ENCODE results near the gene GAMT.

Gene GAMT

DNA sequence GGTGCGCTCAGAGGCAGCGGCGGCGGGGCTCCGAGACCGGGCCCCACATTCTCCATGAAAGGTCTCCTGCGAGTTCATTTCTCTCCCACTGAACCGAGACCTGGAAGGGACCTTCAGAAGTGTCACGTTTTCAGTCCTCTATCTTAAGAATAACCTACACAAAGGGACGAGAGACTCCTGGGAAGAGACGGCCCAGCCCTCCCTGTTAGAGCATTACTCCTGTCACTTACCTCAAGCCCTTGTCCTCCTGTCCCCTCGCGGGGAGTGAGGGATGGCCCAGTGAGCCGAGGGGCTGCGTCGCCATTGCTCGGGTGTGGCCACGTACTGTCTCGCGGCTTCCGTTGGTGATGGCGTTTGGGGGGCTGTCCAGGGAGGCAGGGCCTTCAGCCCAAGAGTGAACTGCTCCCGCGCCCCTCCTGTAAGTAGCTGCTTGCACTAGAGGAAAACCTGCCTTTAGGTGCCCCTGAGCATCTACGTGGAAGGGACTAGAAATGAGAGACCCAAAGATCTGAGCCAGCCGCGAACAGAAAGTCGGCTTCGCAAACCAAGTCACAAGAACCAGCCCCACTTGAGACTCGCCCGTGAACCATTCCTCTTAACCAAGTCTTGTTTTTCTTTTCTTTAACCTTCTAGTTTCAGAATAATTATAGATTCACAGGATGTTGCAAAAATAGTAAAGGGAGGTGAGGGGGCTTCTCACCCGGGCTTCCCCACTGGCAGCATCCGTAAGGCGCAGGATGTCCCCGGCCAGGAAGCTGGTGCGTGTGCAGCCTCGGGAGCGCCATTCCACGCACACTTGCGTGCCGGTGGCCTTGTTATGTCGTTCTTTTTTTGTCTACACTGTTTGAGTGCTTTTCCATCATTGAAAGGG, 38.7 kb downstream of the GAMT start:
- DNase-seq = no peak

DNA sequence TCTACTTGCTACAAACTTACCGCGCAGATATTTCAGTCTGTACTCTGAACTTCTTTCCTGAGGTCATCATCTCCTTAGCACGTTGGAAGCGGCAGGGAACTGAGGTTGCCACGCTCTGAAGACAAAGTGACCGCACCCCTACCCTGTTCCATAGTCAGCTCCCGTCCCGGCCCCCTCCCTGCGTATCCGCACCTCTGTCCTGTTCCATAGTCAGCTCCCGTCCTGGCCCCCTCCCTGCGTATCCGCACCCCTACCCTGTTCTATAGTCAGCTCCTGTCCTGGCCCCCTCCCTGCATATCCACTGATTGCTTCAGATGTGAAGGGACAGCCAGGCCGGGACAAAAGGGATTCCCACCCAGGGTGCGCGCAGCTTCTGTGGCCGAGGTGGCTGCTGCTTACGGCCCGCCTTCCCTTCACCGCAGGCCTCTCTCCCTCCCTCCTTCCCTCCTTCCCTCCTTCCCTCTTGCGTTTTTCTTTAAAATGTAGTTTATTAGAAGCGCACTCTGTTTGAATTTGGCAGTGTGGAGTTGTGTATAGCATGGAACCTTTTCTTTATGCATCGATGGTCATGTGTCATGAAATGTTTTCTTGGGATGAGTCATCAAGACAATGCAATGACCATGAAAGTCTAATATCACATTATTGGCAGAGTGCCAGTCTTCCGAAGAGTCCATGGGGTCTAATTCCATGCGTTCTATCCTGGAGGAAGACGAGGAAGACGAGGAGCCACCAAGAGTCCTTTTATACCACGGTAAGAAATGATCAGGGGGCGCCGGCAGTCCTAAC, 39.5 kb downstream of the GAMT start:
- no peak for DNase-seq

DNA sequence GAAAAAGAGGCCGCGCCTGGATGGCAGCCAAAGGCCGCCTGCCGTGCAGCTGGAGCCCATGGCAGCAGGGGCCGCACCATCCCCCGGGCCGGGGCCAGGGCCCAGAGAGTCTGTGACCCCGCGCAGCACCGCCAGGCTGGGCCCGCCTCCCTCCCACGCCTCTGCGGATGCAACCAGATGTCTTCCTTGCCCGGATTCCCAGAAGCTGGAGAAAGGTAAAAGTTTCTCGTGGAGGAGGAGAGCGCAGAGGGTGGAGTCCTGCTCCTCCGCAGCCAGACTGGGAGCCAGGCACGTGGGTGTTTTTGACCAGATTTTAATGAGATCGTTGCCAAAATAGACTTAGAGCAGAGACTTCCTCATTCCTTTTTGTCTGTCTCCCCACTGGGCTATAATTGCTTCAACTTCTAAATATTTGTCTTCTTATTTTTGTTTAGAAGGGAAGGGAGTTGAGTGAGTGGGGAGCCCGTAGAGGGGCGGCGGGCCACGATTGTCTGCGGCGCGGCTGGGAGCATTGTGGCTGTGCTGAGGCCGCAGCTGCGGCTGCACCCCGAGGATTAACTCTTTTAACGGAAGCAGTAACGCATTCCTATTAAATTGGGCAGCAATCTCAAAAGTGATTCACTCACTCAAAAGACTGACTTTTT, 40.4 kb downstream of the GAMT start:
- DNase-seq = no peak

DNA sequence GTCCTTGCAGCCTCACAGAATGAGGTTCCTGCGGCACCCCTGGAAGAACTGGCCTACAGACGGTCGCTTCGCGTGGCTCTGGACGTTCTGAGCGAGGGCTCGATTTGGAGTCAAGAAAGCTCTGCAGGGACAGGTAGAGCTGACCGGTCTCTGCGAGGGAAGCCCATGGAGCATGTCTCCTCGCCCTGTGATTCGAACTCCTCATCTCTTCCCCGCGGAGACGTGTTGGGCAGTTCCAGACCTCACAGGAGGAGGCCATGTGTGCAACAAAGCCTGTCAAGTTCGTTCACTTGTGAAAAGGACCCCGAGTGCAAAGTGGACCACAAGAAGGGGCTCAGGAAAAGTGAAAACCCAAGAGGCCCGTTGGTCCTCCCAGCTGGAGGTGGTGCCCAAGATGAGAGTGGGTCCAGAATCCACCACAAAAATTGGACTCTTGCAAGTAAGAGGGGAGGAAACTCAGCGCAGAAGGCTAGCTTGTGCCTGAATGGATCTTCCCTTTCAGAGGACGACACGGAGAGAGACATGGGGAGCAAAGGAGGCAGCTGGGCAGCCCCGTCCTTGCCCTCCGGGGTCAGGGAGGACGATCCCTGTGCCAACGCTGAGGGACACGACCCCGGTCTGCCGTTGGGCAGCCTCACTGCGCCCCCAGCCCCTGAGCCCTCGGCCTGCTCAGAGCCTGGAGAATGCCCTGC, 41.1 kb downstream of the GAMT start:
- no peak for DNase-seq

DNA sequence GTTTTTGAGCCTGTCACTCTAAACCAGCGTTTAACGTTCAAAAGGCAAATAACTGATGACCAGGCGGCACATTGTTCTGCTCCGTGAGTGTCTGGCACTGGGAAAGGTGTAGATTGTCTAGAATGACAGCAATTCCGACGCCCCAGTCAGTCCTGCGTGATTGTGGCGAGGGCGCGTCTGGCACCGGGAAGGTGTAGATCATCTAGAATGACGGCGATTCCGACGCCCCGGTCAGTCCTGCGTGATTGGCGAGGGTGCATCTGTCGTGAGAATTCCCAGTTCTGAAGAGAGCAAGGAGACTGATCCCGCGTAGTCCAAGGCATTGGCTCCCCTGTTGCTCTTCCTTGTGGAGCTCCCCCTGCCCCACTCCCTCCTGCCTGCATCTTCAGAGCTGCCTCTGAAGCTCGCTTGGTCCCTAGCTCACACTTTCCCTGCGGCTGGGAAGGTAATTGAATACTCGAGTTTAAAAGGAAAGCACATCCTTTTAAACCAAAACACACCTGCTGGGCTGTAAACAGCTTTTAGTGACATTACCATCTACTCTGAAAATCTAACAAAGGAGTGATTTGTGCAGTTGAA, 43.7 kb downstream of the GAMT start:
- DNase-seq = no peak

DNA sequence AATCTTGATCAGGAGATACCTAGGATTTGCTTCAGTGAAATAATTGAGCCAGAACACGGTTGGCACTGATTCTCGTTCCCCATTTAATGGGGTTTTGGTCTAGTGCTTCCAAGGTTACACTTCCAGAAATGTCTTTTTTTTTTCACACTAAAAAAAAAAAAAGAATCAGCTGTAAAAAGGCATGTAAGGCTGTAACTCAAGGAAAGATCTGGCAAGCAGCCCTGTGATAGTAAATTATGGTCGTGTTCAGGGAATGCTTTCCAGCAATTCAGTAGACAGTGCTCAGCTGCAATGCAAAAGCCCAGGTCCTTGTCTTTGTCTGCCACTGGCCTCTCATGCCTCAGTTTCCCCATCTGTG, 44.9 kb downstream of the GAMT start:
- DNase-seq = no peak

DNA sequence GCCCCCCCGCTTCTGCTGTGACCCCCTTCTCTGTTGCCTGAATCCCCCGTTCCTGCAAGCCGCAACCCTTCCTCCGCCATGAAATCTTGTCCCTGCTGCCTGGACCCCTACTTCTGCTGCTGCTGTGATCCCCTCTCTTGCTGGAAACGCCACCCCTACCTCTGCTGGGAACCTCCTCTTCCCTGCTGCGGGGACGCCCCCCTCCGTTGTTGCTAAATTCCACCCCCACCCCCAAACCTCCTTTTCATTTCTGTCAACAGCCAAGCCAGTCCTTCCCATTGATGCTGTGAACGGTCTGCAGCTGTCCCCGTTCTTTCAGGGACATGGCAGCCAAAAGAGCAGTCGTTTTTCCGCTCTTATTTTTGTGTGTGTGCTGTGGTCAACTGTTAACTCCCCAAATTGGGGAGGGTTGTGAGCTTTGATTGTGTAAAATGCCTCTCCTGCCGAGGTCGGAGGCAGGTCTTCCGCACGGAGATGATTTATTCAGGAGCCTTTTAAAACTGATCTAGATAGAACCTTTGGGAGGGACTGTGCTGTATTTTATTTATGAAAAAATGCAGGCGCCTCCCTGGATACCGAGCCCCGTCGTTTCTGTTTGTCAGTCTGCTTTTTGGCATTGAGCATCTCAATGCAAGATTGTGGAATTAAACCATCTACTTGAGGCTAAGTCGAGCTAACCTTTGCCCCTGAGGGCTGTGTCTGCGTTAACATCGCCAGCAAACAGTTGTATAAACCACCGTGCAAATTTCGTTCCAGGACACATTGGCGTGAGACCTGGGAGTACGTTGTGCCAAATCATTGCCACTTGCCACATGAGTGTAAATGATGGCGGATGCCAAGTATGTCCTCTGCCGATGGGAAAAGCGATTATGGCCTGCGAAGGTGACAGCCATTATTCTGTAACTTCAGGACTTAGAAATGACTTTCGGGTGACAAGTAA, 45.5 kb downstream of the GAMT start:
- DNase-seq = no peak

DNA sequence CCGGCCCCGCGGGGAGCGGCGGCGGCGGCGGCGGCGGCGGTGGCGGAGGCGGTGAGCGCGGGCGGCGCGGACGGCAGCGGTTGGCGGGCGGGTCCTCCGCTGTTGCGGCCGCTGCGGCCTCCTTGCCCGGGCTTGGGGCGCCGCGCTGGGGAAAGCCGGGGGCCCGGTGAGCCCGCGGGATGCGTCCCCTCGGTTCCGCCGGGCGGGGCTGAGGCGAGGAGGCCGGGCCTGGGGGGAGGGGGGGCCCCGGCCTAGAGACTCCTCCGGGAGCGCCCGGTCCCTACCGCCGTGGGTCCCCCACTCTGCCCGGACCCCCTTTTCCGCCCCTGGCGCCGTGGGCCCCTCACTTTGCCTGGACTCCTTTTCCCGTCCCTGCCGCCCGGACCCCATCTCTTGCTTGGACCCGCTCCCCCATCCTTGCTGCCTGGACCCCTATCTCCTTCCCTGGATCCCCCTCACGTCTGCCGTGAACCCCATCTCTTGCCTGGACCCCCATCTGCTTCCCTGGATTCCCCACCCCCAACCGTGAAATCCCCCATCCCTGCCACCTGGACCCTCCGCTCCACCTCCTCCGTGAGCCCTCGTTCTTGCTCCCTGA, 46.3 kb downstream of the GAMT start:
- DNase-seq = no peak

DNA sequence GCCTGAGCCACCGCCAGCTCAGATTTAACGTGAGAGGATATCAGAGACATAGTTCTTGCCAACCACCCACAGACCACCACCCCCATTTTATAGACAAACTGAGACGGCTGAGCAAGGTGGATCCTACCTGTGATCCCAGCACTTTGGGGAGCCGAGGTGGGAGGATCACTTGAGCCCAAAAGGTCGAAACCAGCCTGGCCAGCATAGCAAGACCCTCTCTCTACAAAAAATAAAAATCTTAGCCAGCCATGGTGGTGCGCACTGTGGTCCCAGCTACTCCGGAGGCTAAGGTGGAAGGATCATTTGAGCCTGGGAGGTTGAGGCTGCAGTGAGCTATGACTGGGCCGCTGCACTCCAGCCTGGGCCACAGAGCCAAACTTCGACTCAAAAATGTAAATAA, 48.2 kb downstream of the GAMT start:
- no peak for DNase-seq

DNA sequence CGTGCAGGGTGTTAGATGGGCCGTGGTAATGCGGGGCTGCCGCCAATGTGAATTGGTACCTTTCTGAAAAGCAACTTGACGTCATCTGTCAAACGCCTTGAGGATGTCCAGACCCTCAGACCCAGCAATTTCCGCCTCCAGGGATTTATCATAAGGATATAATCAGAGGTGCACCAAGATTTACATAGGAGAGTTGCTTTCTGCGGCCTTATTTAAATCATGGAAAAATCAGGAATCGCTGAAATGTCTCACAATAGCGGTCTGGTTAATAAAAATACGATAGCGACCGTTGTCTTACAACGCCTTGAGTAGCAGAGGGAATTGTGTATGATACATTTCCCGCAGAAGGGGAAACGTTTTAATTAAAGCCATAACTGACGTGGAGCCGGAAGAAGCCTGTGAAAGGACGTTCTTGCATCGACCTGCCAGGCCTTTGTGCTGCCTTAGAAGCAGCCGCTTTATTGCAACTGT, 49.9 kb downstream of the GAMT start:
- DNase-seq = no peak

DNA sequence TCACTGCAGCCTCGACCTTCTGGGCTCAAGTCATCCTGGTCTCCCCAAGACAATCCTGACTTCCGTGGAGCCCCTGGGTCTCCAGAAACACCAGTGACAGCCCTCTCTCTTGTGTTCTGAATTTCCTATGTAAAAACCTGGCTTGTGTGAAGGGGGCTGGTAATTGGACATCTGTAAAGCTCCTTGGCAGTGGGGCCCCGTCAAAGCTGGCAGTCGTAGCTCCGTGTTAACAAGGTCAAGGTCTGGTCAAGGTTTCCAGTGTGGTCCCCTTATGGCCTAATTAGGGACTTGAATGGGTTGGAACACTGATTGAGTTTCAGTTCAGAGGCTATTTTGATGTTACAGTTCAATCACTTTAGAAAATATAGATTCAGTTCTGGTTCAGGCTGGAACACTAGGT, 50.5 kb downstream of the GAMT start:
- no peak for DNase-seq

DNA sequence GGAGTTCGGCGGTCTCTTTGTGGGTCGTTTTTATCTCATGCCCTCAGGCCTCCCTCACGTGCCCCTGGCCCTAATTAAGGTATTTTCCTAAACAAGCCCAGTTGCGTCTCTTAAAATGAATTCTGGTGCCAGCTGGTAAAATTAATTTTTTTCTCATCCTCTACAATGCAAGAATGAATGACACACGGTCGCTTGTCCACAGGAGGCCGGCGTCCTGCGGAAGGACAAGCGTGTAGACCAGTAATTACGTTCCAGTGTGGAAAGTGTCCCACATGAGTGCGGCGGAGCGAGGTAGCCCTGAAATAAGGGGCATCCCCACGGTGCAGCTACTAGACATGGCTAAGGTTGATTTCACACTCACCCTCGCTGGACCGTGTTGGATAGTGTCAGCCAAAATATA, 52.1 kb downstream of the GAMT start:
- DNase-seq = no peak

All from cortex of kidney (tissue), 1 donor.